Measurements from ENCODE around the gene TRIM27. TPM values are rescaled to one million over a fixed set of nuclear protein-coding genes. Genes with fewer than 3 reads are reported as not detected.
A peak's percentile ranks its signal among the peaks of the same experiment; 100 is the strongest.

TRIM27 gene
- total and polyA plus RNA-seq, 3 experiments from 2014 or later, result 61.6 to 69.2 (median 67.7) TPM

- peak in 1 of 5 donors; percentile 63 for DNase-seq
- Histone ChIP-seq H3K4me1 (ENCODE audit: insufficient read depth, low read length) (peaks cover 42% of the 10 kb centered on the region), H3K27me3 (ENCODE audit: insufficient read depth, low read length, poor library complexity, severe bottlenecking) (no peaks in the 10 kb centered on the region), H3K4me3 (ENCODE audit: low read length) (peak overlapping the region; percentile 59), H3K27ac (ENCODE audit: low read depth, low read length) (peak overlapping the region; percentile 72), H3K36me3 (ENCODE audit: insufficient read depth, low read length) (peaks cover 30% of the 10 kb centered on the region), H3K9me3 (ENCODE audit: low read length) (no peaks in the 10 kb centered on the region)
- Mint-ChIP-seq H3K4me3 (peak overlapping the region; percentile 90 to 98 (median 95)), H3K27me3 (no peaks in the 10 kb centered on the region), H3K4me1 (peaks cover 36 to 57% (median 55%) of the 10 kb centered on the region in 3 donors), H3K36me3 (peaks cover 3 to 60% (median 8%) of the 10 kb centered on the region in 3 donors), H3K9me3 (no peaks in the 10 kb centered on the region), H3K27ac (peak overlapping the region; percentile 87 to 97 (median 94))
- POLR2A ChIA-PET, result interaction anchor here (0.9 to 2.2 kb wide), 10 partner anchors 9 to 1058 kb away, joined by 3 to 24 read pairs (median 4); no protein-coding TSS in a partner anchor
- CTCF ChIA-PET, result interaction anchor here (0.9 to 3.7 kb wide), 12 partner anchors 12 to 84 kb away, joined by 3 to 30 read pairs (median 6); no protein-coding TSS in a partner anchor
Observed at GRCh38 chr6:28922004-28922820, 1.6 kb downstream of the TRIM27 start.

- H3K27ac Mint-ChIP-seq, result peak overlapping the region in 6 of 8 donors; percentile 32 to 76 (median 50)
- Histone ChIP-seq H3K27ac (ENCODE audit: low read depth, low read length) (no peak overlapping the region), H3K9me3 (ENCODE audit: low read length) (no peaks in the 10 kb centered on the region), H3K36me3 (ENCODE audit: insufficient read depth, low read length) (peaks cover 37% of the 10 kb centered on the region), H3K27me3 (ENCODE audit: insufficient read depth, low read length, poor library complexity, severe bottlenecking) (no peaks in the 10 kb centered on the region), H3K4me1 (ENCODE audit: insufficient read depth, low read length) (peaks cover 42% of the 10 kb centered on the region), H3K4me3 (ENCODE audit: low read length) (no peak overlapping the region)
- POLR2A ChIA-PET, result no interaction called here
- peaks cover 6 to 75% (median 8%) of the 10 kb centered on the region in 3 donors for H3K36me3 Mint-ChIP-seq
- peak overlapping the region in 5 of 7 donors; percentile 8 to 77 (median 37) for H3K4me3 Mint-ChIP-seq
- peaks cover 36 to 60% (median 55%) of the 10 kb centered on the region in 3 donors for H3K4me1 Mint-ChIP-seq
- H3K9me3 Mint-ChIP-seq, result no peaks in the 10 kb centered on the region
- CTCF ChIA-PET, result interaction anchor here (3.7 kb wide), 1 partner anchor 82 kb away, joined by 30 read pairs; no protein-coding TSS in a partner anchor
- H3K27me3 Mint-ChIP-seq, result no peaks in the 10 kb centered on the region
- DNase-seq, result no peak
Observed at GRCh38 chr6:28920281-28920680, 3.5 kb downstream of the TRIM27 start.

GRCh38 chr6:28914941-28915340 is 8.8 kb downstream of the TRIM27 start:
- peaks cover 49% of the 10 kb centered on the region for H3K36me3 ChIP-seq (ENCODE audit: insufficient read depth, low read length)
- H3K36me3 Mint-ChIP-seq, result peaks cover 16 to 78% (median 17%) of the 10 kb centered on the region in 3 donors
- no peaks in the 10 kb centered on the region for H3K9me3 ChIP-seq (ENCODE audit: low read length)
- H3K4me1 Mint-ChIP-seq, result peaks cover 8 to 26% (median 21%) of the 10 kb centered on the region in 3 donors
- CTCF ChIA-PET, result interaction anchor here (1.8 kb wide), 1 partner anchor 18 kb away, joined by 4 read pairs; no protein-coding TSS in a partner anchor
- no peak for DNase-seq
- POLR2A ChIA-PET, result no interaction called here
- H3K9me3 Mint-ChIP-seq, result no peaks in the 10 kb centered on the region
- no peak overlapping the region for H3K27ac Mint-ChIP-seq
- no peak overlapping the region for H3K4me3 ChIP-seq (ENCODE audit: low read length)
- no peaks in the 10 kb centered on the region for H3K27me3 ChIP-seq (ENCODE audit: insufficient read depth, low read length, poor library complexity, severe bottlenecking)
- H3K4me1 ChIP-seq (ENCODE audit: insufficient read depth, low read length), result peaks cover 7% of the 10 kb centered on the region
- no peak overlapping the region for H3K27ac ChIP-seq (ENCODE audit: low read depth, low read length)
- peaks cover 0 to 2% of the 10 kb centered on the region in 2 donors for H3K27me3 Mint-ChIP-seq
- no peak overlapping the region for H3K4me3 Mint-ChIP-seq

GRCh38 chr6:28910901-28911690 is 12.7 kb downstream of the TRIM27 start:
- no peaks in the 10 kb centered on the region for H3K9me3 Mint-ChIP-seq
- Histone ChIP-seq H3K27ac (ENCODE audit: low read depth, low read length) (no peak overlapping the region), H3K9me3 (ENCODE audit: low read length) (no peaks in the 10 kb centered on the region), H3K4me1 (ENCODE audit: insufficient read depth, low read length) (no peaks in the 10 kb centered on the region), H3K36me3 (ENCODE audit: insufficient read depth, low read length) (peaks cover 62% of the 10 kb centered on the region), H3K27me3 (ENCODE audit: insufficient read depth, low read length, poor library complexity, severe bottlenecking) (no peaks in the 10 kb centered on the region), H3K4me3 (ENCODE audit: low read length) (no peak overlapping the region)
- H3K36me3 Mint-ChIP-seq, result peaks cover 9 to 81% (median 23%) of the 10 kb centered on the region in 3 donors
- CTCF ChIA-PET, result interaction anchor here (1.0 to 2.1 kb wide), 5 partner anchors 12 to 109 kb away, joined by 3 to 8 read pairs (median 4); partner anchors contain the start of gene TRIM27
- peak overlapping the region in 3 of 8 donors; percentile 29 to 93 (median 85) for H3K27ac Mint-ChIP-seq
- POLR2A ChIA-PET, result interaction anchor here (0.5 to 1.6 kb wide), 3 partner anchors 12 to 1020 kb away, joined by 4 to 6 read pairs (median 5); partner anchors contain the start of gene TRIM27
- DNase-seq, result no peak
- H3K27me3 Mint-ChIP-seq, result peaks cover 0 to 2% of the 10 kb centered on the region in 2 donors
- H3K4me1 Mint-ChIP-seq, result peaks cover 0 to 4% (median 0%) of the 10 kb centered on the region in 3 donors
- no peak overlapping the region for H3K4me3 Mint-ChIP-seq

- Histone ChIP-seq H3K27me3 (ENCODE audit: insufficient read depth, low read length, poor library complexity, severe bottlenecking) (no peaks in the 10 kb centered on the region), H3K36me3 (ENCODE audit: insufficient read depth, low read length) (peaks cover 70% of the 10 kb centered on the region), H3K4me1 (ENCODE audit: insufficient read depth, low read length) (no peaks in the 10 kb centered on the region), H3K9me3 (ENCODE audit: low read length) (no peaks in the 10 kb centered on the region), H3K27ac (ENCODE audit: low read depth, low read length) (no peak overlapping the region), H3K4me3 (ENCODE audit: low read length) (no peak overlapping the region)
- H3K36me3 Mint-ChIP-seq, result peaks cover 14 to 88% (median 34%) of the 10 kb centered on the region in 3 donors
- ChIA-PET CTCF (interaction anchor here (1.3 kb wide), 2 partner anchors 68 to 109 kb away, joined by 3 to 4 read pairs; no protein-coding TSS in a partner anchor), POLR2A (no interaction called here)
- H3K9me3 Mint-ChIP-seq, result no peaks in the 10 kb centered on the region
- peak overlapping the region in 2 of 8 donors; percentile 3 to 14 for H3K27ac Mint-ChIP-seq
- no peak for DNase-seq
- no peak overlapping the region for H3K4me3 Mint-ChIP-seq
- no peaks in the 10 kb centered on the region for H3K4me1 Mint-ChIP-seq
- peaks cover 0 to 2% of the 10 kb centered on the region in 2 donors for H3K27me3 Mint-ChIP-seq
Observed at GRCh38 chr6:28907394-28907793, 16.4 kb downstream of the TRIM27 start.

GRCh38 chr6:28906669-28907068 is 17.1 kb downstream of the TRIM27 start:
- H3K27ac ChIP-seq (ENCODE audit: low read depth, low read length), result no peak overlapping the region
- no peaks in the 10 kb centered on the region for H3K27me3 ChIP-seq (ENCODE audit: insufficient read depth, low read length, poor library complexity, severe bottlenecking)
- H3K9me3 ChIP-seq (ENCODE audit: low read length), result no peaks in the 10 kb centered on the region
- H3K27ac Mint-ChIP-seq, result peak overlapping the region in 3 of 8 donors; percentile 12 to 36 (median 19)
- H3K36me3 ChIP-seq (ENCODE audit: insufficient read depth, low read length), result peaks cover 65% of the 10 kb centered on the region
- no peaks in the 10 kb centered on the region for H3K4me1 ChIP-seq (ENCODE audit: insufficient read depth, low read length)
- no peaks in the 10 kb centered on the region for H3K9me3 Mint-ChIP-seq
- no peak overlapping the region for H3K4me3 Mint-ChIP-seq
- ChIA-PET CTCF (interaction anchor here (1.3 kb wide), 1 partner anchor 67 kb away, joined by 4 read pairs; no protein-coding TSS in a partner anchor), POLR2A (no interaction called here)
- no peak for DNase-seq
- no peaks in the 10 kb centered on the region for H3K4me1 Mint-ChIP-seq
- no peak overlapping the region for H3K4me3 ChIP-seq (ENCODE audit: low read length)
- peaks cover 14 to 91% (median 34%) of the 10 kb centered on the region in 3 donors for H3K36me3 Mint-ChIP-seq
- peaks cover 0 to 2% of the 10 kb centered on the region in 2 donors for H3K27me3 Mint-ChIP-seq

GRCh38 chr6:28903686-28904085 is 20.1 kb downstream of the TRIM27 start:
- CTCF ChIA-PET, result no interaction called here
- Histone ChIP-seq H3K36me3 (ENCODE audit: insufficient read depth, low read length) (peaks cover 50% of the 10 kb centered on the region), H3K27me3 (ENCODE audit: insufficient read depth, low read length, poor library complexity, severe bottlenecking) (no peaks in the 10 kb centered on the region), H3K4me1 (ENCODE audit: insufficient read depth, low read length) (no peaks in the 10 kb centered on the region), H3K4me3 (ENCODE audit: low read length) (no peak overlapping the region), H3K9me3 (ENCODE audit: low read length) (no peaks in the 10 kb centered on the region), H3K27ac (ENCODE audit: low read depth, low read length) (no peak overlapping the region)
- Mint-ChIP-seq H3K27me3 (no peaks in the 10 kb centered on the region), H3K36me3 (peaks cover 6 to 80% (median 30%) of the 10 kb centered on the region in 3 donors), H3K27ac (peak overlapping the region in 1 of 8 donors; percentile 48), H3K4me3 (no peak overlapping the region), H3K4me1 (peaks cover 2 to 3% (median 3%) of the 10 kb centered on the region in 3 donors), H3K9me3 (no peaks in the 10 kb centered on the region)
- POLR2A ChIA-PET, result no interaction called here
- DNase-seq, result no peak
